B cell (primary cell): ENCODE measurements around the gene MPDZ. TPM values are rescaled to one million over a fixed set of nuclear protein-coding genes. Genes with fewer than 3 reads are reported as not detected.

Experiments
- ATAC-seq: fragments of 200-7000 bp; cut with Tn5 transposase; one replicate; pipeline ENCODE4 v1.10.0; 2021; ENCODE audit warnings: low read depth, mild to moderate bottlenecking, moderate number of reproducible peaks, moderate library complexity
- CTCF ChIA-PET: fragments of 350-600 bp; sonication (Branson Sonifier 250); formaldehyde crosslinking; loops from one replicate; lab custom pipeline; 2021; ENCODE audit warnings: antibody characterized with exemption, inconsistent platforms; lab: Charles Lee
- POLR2A ChIA-PET: fragments of 350-600 bp; sonication (Branson Sonifier 250); formaldehyde crosslinking; loops from one replicate; lab custom pipeline; 2021; ENCODE audit warnings: antibody characterized with exemption; lab: Charles Lee
- DNase-seq: peaks from one replicate; pipeline ENCODE4 v3.0.0; 2013
- H2AFZ ChIP-seq: 2 replicates; pipeline ENCODE4 v1.6.1; 2012; ENCODE audit warnings: mild to moderate bottlenecking, low read depth, low read length; ENCODE audit not compliant: insufficient read depth, poor library complexity, severe bottlenecking
- H3K27ac ChIP-seq, 2 donors: 1 replicate in 1 of 2; 2 replicates in 1 of 2; pipeline ENCODE4 v1.5.1; 2012 to 2013; ENCODE audit warnings: low read length in 2 of 2, mild to moderate bottlenecking in 2 of 2, moderate library complexity in 1 of 2
- H3K27me3 ChIP-seq, 4 experiments: fragments of 200-600 bp in 1 of 4; sonication (generic) in 1 of 4; replicated peaks in 1 of 4; 1 replicate in 2 of 4; 2 replicates in 2 of 4; pipeline versions ENCODE4 v1.6.1 to v1.7.0; 2013 to 2016; ENCODE audit warnings: low read length in 3 of 4, mild to moderate bottlenecking in 2 of 4, mixed read lengths in 1 of 4, moderate library complexity in 1 of 4; ENCODE audit not compliant: insufficient read depth in 4 of 4, control insufficient read depth in 3 of 4; ENCODE audit errors: control extremely low read depth in 1 of 4
- H3K36me3 ChIP-seq, 2 experiments: replicated peaks in 1 of 2; 1 replicate in 1 of 2; 2 replicates in 1 of 2; pipeline versions ENCODE4 v1.6.1 to v1.7.1; 2013; ENCODE audit warnings: low read length in 1 of 2; ENCODE audit not compliant: insufficient read depth in 2 of 2, control insufficient read depth in 1 of 2; ENCODE audit errors: control extremely low read depth in 1 of 2, extremely low read depth in 1 of 2
- H3K4me1 ChIP-seq, 2 donors: fragments of 200-600 bp in 1 of 2; sonication (generic) in 1 of 2; 1 replicate in 1 of 2; 2 replicates in 1 of 2; pipeline versions ENCODE4 v1.5.1 to v1.6.1; 2013 to 2017; ENCODE audit warnings: low read length in 2 of 2; ENCODE audit not compliant: control insufficient read depth in 2 of 2, insufficient read depth in 2 of 2
- H3K4me2 ChIP-seq: replicated peaks from 2 replicates; pipeline ENCODE3; 2012; ENCODE audit warnings: mild to moderate bottlenecking, low read depth, low read length; ENCODE audit not compliant: poor library complexity, severe bottlenecking
- H3K4me3 ChIP-seq, 5 experiments: fragments of 200-600 bp in 1 of 5; sonication (generic) in 1 of 5; 1 replicate in 3 of 5; 2 replicates in 2 of 5; pipeline versions ENCODE4 v1.5.1 to v1.7.0; 2011 to 2016; ENCODE audit warnings: low read length in 4 of 5, mild to moderate bottlenecking in 4 of 5, low read depth in 2 of 5, control low read depth in 1 of 5, moderate library complexity in 1 of 5; ENCODE audit not compliant: insufficient read depth in 1 of 5; ENCODE audit errors: control extremely low read depth in 1 of 5, extremely low read depth in 1 of 5
- H3K79me2 ChIP-seq: fragments of 200-600 bp; sonication (generic); one replicate; pipeline ENCODE4 v1.6.0; 2016; ENCODE audit warnings: low read length; ENCODE audit not compliant: control insufficient read depth, insufficient read depth
- H3K9ac ChIP-seq: fragments of 200-600 bp; sonication (generic); 2 replicates; pipeline ENCODE4 v1.6.1; 2017; ENCODE audit warnings: mild to moderate bottlenecking, low read length, moderate library complexity
- H3K9me3 ChIP-seq, 3 donors: one replicate each; pipeline versions ENCODE4 v1.6.1 to v1.7.1; 2013; ENCODE audit warnings: low read length in 2 of 3; ENCODE audit not compliant: control insufficient read depth in 2 of 3, insufficient read depth in 1 of 3; ENCODE audit errors: control extremely low read depth in 1 of 3
- H4K20me1 ChIP-seq: 2 replicates; pipeline ENCODE4 v1.6.0; 2012; ENCODE audit warnings: mild to moderate bottlenecking, low read length; ENCODE audit not compliant: insufficient read depth, control insufficient read depth, poor library complexity, severe bottlenecking
- H3K27ac Mint-ChIP-seq: one replicate; pipeline ENCODE4 v1.8.0; 2021; ENCODE audit warnings: mixed read lengths
- H3K27me3 Mint-ChIP-seq: one replicate; pipeline ENCODE4 v1.8.0; 2021; ENCODE audit warnings: mixed read lengths
- H3K4me1 Mint-ChIP-seq: one replicate; pipeline ENCODE4 v1.8.0; 2021; ENCODE audit warnings: mixed read lengths
- H3K4me3 Mint-ChIP-seq: one replicate; pipeline ENCODE4 v1.8.0; 2021; ENCODE audit warnings: mixed read lengths
- H3K9me3 Mint-ChIP-seq: one replicate; pipeline ENCODE4 v1.8.0; 2022; ENCODE audit warnings: mixed read lengths; ENCODE audit not compliant: insufficient read depth
- EZH2 ChIP-seq: IDR thresholded peaks from 2 replicates; pipeline ENCODE4 v1.6.1; 2012; ENCODE audit warnings: borderline replicate concordance, low read depth, mild to moderate bottlenecking, moderate library complexity, low read length; ENCODE audit not compliant: insufficient read depth, poor library complexity, severe bottlenecking
- WGBS: methylation state at CpG from one replicate; pipeline ENCODE4 v1.1.5; 2013; ENCODE audit warnings: missing lambda C conversion rate; ENCODE audit not compliant: insufficient coverage; 5-methylcytosine and 5-hydroxymethylcytosine counted together
- intact Hi-C: fragments of 100-400 bp; cut with micrococcal nuclease; formaldehyde crosslinking; loops from one replicate; pipeline ENCODE4 v1.10.0; 2022
- polyA plus RNA-seq: library from polyadenylated mRNA; depleted of rRNA; stranded (reverse); fragments of >200 nt; gene quantifications from 2 replicates; pipeline ENCODE4 v1.2.3, GENCODE V29; 2012
- total RNA-seq, 2 donors: library from RNA; stranded (reverse); fragments of 120-200 nt in 1 of 2; gene quantifications; 1 replicate in 1 of 2; 2 replicates in 1 of 2; pipeline versions ENCODE4 v1.2.3 to v1.2.4, GENCODE V29; 2013 to 2022
- TF ChIP-seq, protein P1 (sequence below): fragments of 200-600 bp; IDR thresholded peaks from one replicate; pipeline ENCODE4 v1.8.0; 2022; ENCODE audit warnings: antibody characterized with exemption, mild to moderate bottlenecking

Gene MPDZ
- total and polyA plus RNA-seq, 2 donors (not counting 1 experiment from before 2014, with no cell fraction given), result not detected

DNA sequence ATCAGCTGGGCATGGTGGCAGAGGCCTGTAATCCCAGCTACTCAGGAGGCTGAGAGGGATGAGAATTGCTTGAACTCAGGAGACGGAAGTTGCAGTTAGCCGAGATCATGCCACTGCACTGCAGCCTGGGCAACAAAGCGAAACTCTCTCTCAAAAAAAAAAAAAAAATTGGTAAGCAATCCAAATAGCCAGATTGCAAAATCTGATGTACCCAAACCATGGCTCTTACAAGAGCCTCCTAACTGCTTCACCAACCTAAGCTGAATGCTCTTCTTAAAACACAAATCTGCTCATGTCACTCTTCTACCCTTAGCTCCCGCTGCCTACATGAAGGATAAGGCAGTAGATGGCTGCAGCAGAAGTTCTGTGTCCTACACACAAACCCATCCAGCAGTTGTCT lies 105.9 kb downstream of the MPDZ start:
- no peak overlapping the region for H3K27ac ChIP-seq
- DNase-seq (no peak), ATAC-seq (no peak)
- no peaks in the 10 kb centered on the region for H3K36me3 ChIP-seq
- no peak overlapping the region for H2AFZ ChIP-seq
- TF ChIP-seq, protein P1, sequence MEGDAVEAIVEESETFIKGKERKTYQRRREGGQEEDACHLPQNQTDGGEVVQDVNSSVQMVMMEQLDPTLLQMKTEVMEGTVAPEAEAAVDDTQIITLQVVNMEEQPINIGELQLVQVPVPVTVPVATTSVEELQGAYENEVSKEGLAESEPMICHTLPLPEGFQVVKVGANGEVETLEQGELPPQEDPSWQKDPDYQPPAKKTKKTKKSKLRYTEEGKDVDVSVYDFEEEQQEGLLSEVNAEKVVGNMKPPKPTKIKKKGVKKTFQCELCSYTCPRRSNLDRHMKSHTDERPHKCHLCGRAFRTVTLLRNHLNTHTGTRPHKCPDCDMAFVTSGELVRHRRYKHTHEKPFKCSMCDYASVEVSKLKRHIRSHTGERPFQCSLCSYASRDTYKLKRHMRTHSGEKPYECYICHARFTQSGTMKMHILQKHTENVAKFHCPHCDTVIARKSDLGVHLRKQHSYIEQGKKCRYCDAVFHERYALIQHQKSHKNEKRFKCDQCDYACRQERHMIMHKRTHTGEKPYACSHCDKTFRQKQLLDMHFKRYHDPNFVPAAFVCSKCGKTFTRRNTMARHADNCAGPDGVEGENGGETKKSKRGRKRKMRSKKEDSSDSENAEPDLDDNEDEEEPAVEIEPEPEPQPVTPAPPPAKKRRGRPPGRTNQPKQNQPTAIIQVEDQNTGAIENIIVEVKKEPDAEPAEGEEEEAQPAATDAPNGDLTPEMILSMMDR, result no peak
- TF ChIP-seq EZH2, result no peak
- no peak overlapping the region for H3K4me3 Mint-ChIP-seq
- no peak overlapping the region for H3K27ac Mint-ChIP-seq
- no peaks in the 10 kb centered on the region for H3K4me1 Mint-ChIP-seq
- H3K27me3 ChIP-seq, result no peaks in the 10 kb centered on the region
- CTCF ChIA-PET, result no interaction called here
- peaks cover 0 to 2% (median 0%) of the 10 kb centered on the region in 3 donors for H3K9me3 ChIP-seq
- no peaks in the 10 kb centered on the region for H4K20me1 ChIP-seq
- no peak overlapping the region for H3K9ac ChIP-seq
- WGBS, result 88% methylated on average over 4 of the region's 4 CpGs
- no peaks in the 10 kb centered on the region for H3K4me1 ChIP-seq
- H3K79me2 ChIP-seq, result no peaks in the 10 kb centered on the region
- intact Hi-C loops, result no loop called here
- no peaks in the 10 kb centered on the region for H3K27me3 Mint-ChIP-seq
- no peak overlapping the region for H3K4me2 ChIP-seq
- POLR2A ChIA-PET, result no interaction called here
- peaks cover 5% of the 10 kb centered on the region for H3K9me3 Mint-ChIP-seq
- H3K4me3 ChIP-seq, result no peak overlapping the region

- H4K20me1 ChIP-seq, result no peaks in the 10 kb centered on the region
- POLR2A ChIA-PET, result no interaction called here
- no CpG with 5 or more reads among the region's 2 CpGs for WGBS
Observed at GRCh38 chr9:13171261-13171660, 108.2 kb downstream of the MPDZ start.

More at GRCh38 chr9:13171261-13171660, 108.2 kb downstream of the MPDZ start:
- H3K4me2 ChIP-seq, result no peak overlapping the region
- ATAC-seq (no peak), DNase-seq (no peak)
- Mint-ChIP-seq H3K9me3 (peaks cover 2% of the 10 kb centered on the region), H3K27me3 (no peaks in the 10 kb centered on the region), H3K27ac (no peak overlapping the region), H3K4me3 (no peak overlapping the region), H3K4me1 (no peaks in the 10 kb centered on the region)
- H3K4me1 ChIP-seq, result no peaks in the 10 kb centered on the region
- CTCF ChIA-PET, result no interaction called here
- no peaks in the 10 kb centered on the region for H3K36me3 ChIP-seq
- no peak overlapping the region for H2AFZ ChIP-seq
- no peak overlapping the region for H3K9ac ChIP-seq
- peaks cover 0 to 2% (median 0%) of the 10 kb centered on the region in 3 donors for H3K9me3 ChIP-seq
- TF ChIP-seq, protein P1, result no peak
- TF ChIP-seq EZH2, result no peak
- no peaks in the 10 kb centered on the region for H3K27me3 ChIP-seq
- H3K27ac ChIP-seq, result no peak overlapping the region
- no peaks in the 10 kb centered on the region for H3K79me2 ChIP-seq
- H3K4me3 ChIP-seq, result no peak overlapping the region
- intact Hi-C loops, result no loop called here
